Fibroblast of the aortic adventitia (primary cell): ENCODE results near the gene HOXC11. TPM values are rescaled to one million over a fixed set of nuclear protein-coding genes. Genes with fewer than 3 reads are reported as not detected.
A peak's percentile ranks its signal among the peaks of the same experiment; 100 is the strongest.

Experiments used
- DNase-seq: peaks from one replicate; pipeline ENCODE4 v3.0.0-alpha.2; 2010; ENCODE audit warnings: low read depth
- H3K4me3 ChIP-seq: 2 replicates; pipeline ENCODE4 v1.5.1; 2011; ENCODE audit warnings: low read depth, mild to moderate bottlenecking, control low read depth, low read length, moderate library complexity
- CTCF ChIP-seq: IDR thresholded peaks from 2 replicates; pipeline ENCODE4 v1.5.1; 2011; ENCODE audit warnings: mild to moderate bottlenecking, low read length, control low read depth, inconsistent platforms; ENCODE audit not compliant: insufficient read depth
- total RNA-seq: library from RNA; depleted of rRNA; stranded (reverse); fragments of >200 nt; gene quantifications from 2 replicates; pipeline ENCODE4 v1.2.3, GENCODE V29; 2012; ENCODE audit warnings: low replicate concordance

HOXC11 gene
- total RNA-seq, 1 donor = not detected

- no peak for DNase-seq
- peak overlapping the region; percentile 58 for H3K4me3 ChIP-seq
- no peak for TF ChIP-seq CTCF
These were observed 45.6 kb downstream of the HOXC11 start for GRCh38 chr12:54018468-54018984.

GRCh38 chr12:54019091-54019811, 46.3 kb downstream of the HOXC11 start:
- DNase-seq = no peak
- TF ChIP-seq CTCF = no peak
- no peak overlapping the region for H3K4me3 ChIP-seq

- no peak for TF ChIP-seq CTCF
- no peak overlapping the region for H3K4me3 ChIP-seq
- DNase-seq = no peak
These were observed 47.1 kb downstream of the HOXC11 start for GRCh38 chr12:54019924-54020590.

GRCh38 chr12:54020591-54021405, 47.9 kb downstream of the HOXC11 start:
- H3K4me3 ChIP-seq = no peak overlapping the region
- no peak for DNase-seq
- no peak for TF ChIP-seq CTCF

- TF ChIP-seq CTCF = no peak
- no peak overlapping the region for H3K4me3 ChIP-seq
- no peak for DNase-seq
These were observed 48.6 kb downstream of the HOXC11 start for GRCh38 chr12:54021432-54022013.
